GM12875 (cell line): ENCODE results near the gene TTC27.

Source experiments
- H3K4me3 ChIP-seq: one replicate; pipeline ENCODE4 v1.5.1; 2011; ENCODE audit warnings: low read depth, low read length, control low read depth
- CTCF ChIP-seq: IDR thresholded peaks from 2 replicates; pipeline ENCODE4 v1.5.1; 2011; ENCODE audit warnings: low read depth, mild to moderate bottlenecking, control low read depth, inconsistent platforms, low read length, moderate library complexity, borderline replicate concordance; ENCODE audit not compliant: insufficient read depth

The TTC27 gene

DNA sequence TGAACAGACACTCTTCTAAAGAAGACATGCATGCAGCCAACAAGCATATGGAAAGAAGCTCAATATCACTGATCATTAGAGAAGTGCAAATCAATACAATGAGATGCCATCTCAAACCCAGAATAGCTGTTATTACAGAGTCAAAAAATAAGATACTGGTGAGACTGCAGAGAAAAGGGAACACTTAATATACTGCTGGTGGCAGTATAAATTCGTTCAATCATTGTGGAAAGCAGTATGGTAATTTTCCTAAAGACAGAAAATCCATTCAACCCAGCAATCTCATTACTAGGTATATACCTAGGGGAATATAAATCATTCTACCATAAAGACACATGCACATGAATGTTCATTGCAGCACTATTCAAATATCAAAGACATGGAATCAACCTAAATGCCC is 202.3 kb downstream of the TTC27 start:
- TF ChIP-seq CTCF: no peak
- H3K4me3 ChIP-seq: no peak overlapping the region

GRCh38 chr2:32832821-32833220 is 205.0 kb downstream of the TTC27 start:
- no peak for TF ChIP-seq CTCF

GRCh38 chr2:32833709-32834108 is 205.9 kb downstream of the TTC27 start:
- no peak for TF ChIP-seq CTCF
- no peak overlapping the region for H3K4me3 ChIP-seq

More at GRCh38 chr2:32832821-32833220, 205.0 kb downstream of the TTC27 start:
- no peak overlapping the region for H3K4me3 ChIP-seq

DNA sequence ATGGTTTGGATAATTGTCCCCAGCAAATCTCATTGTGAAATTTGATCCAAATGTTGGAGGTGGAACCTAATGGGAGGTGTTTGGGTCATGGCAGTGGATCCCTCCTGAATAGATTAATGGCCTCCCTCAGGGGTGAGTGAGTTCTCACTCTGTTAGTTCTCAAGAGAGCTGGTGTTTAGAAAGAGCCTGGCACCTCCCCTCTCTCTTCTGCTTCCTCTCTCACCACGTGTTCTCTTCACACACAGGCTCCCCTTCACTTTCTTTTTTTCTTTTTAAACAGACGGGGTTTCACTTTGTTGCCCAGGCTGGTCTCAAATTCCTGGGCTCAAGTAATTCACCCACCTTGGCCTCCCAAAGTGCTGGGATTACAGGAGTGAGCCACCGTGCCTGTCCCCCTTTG is 207.3 kb downstream of the TTC27 start:
- TF ChIP-seq CTCF: no peak
- H3K4me3 ChIP-seq: no peak overlapping the region

- H3K4me3 ChIP-seq: no peak overlapping the region
- TF ChIP-seq CTCF: no peak
These were observed 209.1 kb downstream of the TTC27 start for GRCh38 chr2:32836933-32837332.

DNA sequence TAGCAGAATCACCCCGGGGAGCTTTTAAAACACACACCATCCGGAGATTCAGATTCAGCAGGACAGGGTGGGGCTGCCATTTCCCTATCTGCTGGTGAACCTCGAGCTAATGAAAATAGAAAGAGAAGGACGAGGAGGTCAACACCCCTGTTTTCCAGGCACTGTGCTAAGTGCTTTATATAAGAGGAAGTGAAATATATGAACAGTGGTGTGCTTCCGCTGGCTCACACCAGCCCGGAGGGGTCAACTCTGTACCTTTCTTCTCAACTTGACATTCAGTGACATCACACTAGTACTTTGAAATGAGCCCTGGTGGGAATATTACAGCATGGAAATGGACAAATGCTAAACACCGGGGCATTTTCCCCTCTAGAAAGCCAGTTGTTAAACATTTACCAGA is 210.6 kb downstream of the TTC27 start:
- no peak for TF ChIP-seq CTCF
- H3K4me3 ChIP-seq: no peak overlapping the region

DNA sequence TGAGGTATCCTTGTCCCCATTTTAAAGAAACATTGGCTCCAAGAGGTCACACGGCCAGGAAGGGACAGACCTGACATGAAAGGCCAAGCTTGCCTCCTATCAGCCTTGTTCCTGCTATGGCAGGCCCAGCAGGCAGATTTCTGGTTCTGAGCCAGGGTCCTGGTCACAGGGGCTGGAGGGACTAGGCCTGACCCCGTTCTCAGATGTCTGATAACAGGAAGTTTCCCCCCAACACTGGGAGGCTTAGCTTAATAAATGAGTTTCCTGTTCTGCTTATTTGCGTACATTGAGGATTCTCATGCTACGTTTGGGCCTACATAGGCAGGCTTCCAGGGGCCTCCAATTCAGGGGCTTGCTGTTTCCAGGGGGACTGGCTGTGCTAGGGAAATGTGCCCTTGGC is 211.1 kb downstream of the TTC27 start:
- no peak overlapping the region for H3K4me3 ChIP-seq
- no peak for TF ChIP-seq CTCF
